Medulla oblongata (tissue), 1 donor: ENCODE data around the gene KREMEN1.

Experiments
- DNase-seq: peaks from one replicate; pipeline ENCODE4 v3.0.0-alpha.2; 2015; ENCODE audit errors: extremely low spot score

KREMEN1 gene

DNA sequence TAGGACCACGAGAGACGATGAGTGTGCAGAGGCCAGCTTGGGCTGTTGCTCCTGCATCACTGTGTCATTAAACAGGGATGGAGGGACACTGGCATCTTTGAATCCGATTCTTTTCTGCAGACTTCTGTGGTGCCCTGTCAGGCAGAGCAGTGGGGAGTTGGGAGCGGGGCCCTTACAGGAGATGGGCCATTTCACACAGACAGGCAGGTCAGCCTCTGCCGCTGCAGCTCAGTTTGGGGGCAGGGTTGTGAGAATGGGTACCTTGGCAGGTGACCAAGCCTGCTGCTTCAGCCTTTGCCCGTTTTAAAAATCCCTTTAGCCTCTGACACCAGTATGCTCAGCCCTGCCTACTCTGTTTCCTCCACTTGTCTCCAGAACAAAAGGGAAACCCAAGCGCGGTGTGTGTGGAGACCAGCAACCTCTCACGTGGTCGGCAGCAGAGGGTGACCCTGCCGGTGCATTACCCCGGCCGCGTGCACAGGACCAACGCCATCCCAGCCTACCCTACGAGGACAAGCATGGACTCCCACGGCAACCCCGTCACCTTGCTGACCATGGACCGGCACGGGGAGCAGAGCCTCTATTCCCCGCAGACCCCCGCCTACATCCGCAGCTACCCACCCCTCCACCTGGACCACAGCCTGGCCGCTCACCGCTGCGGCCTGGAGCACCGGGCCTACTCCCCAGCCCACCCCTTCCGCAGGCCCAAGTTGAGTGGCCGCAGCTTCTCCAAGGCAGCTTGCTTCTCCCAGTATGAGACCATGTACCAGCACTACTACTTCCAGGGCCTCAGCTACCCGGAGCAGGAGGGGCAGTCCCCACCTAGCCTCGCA, 23.8 kb upstream of the KREMEN1 start:
- no peak for DNase-seq

DNA sequence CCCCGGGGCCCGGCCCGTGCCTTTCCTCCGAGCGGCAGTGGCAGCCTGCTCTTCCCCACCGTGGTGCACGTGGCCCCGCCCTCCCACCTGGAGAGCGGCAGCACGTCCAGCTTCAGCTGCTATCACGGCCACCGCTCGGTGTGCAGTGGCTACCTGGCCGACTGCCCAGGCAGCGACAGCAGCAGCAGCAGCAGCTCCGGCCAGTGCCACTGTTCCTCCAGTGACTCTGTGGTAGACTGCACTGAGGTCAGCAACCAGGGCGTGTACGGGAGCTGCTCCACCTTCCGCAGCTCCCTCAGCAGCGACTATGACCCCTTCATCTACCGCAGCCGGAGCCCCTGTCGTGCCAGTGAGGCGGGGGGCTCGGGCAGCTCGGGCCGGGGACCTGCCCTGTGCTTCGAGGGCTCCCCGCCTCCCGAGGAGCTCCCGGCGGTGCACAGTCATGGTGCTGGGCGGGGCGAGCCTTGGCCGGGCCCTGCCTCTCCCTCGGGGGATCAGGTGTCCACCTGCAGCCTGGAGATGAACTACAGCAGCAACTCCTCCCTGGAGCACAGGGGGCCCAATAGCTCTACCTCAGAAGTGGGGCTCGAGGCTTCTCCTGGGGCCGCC, 23.1 kb upstream of the KREMEN1 start:
- no peak for DNase-seq

DNA sequence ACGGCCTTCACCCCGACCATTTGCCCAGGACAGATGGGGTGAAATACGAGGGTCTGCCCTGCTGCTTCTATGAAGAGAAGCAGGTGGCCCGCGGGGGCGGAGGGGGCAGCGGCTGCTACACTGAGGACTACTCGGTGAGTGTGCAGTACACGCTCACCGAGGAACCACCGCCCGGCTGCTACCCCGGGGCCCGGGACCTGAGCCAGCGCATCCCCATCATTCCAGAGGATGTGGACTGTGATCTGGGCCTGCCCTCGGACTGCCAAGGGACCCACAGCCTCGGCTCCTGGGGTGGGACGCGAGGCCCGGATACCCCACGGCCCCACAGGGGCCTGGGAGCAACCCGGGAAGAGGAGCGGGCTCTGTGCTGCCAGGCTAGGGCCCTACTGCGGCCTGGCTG, 22.4 kb upstream of the KREMEN1 start:
- DNase-seq, result no peak

DNA sequence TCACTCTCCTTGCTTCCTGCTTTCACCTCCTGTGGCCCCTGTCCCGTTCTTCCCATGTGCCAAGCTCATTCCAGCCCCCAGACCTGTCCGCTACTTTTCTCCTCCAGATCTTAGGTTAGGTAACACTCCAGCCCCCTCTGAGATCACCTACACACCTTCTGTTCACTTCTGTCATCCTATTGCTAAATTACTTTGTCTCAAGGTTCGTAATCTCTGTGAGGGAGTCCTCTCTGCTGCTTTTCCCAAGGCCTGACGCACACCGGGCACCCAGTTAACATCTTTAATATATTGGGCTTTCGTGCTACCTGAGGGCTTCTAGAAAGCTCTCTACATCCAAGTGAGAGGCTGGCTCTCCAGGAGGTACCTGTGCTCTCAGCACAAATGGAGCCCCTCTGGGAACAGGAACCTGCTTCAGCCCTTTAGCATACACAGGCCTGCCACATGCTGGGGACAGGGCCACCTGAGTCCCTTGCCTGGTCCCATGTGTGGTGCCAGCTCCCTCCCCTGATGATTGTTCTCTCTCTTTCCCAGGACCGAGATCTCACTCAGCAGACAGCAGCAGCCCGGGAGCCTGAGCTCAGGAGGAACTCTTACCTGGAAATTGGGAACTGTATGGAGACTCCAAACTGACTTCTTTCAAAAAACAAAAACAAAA, 19.7 kb upstream of the KREMEN1 start:
- no peak for DNase-seq

DNA sequence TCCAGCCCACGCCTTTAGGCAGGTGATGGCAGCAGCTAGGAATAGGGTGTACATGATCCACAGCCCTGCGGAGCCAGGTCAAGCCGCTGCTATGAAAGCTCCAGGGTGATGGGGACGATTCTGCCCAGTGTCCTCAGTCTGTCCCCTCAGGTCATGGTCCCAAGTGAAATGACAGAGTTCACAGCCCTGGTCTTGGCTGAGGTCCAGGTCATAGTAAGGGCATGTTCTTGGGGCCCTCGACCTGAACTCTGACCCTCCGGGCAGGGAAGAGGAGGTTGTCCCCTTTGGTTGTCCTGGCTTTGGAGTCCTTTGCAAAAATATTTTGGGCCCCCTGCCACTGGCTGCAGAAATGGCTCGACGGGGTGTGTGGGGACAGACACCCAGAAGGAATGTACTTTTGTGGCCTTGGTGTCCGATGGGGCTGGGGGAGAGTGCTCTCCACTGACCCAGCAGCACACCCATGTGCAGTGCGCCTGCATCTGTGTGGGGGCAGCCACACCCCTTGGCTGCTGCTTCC, 18.5 kb upstream of the KREMEN1 start:
- DNase-seq, result no peak

DNA sequence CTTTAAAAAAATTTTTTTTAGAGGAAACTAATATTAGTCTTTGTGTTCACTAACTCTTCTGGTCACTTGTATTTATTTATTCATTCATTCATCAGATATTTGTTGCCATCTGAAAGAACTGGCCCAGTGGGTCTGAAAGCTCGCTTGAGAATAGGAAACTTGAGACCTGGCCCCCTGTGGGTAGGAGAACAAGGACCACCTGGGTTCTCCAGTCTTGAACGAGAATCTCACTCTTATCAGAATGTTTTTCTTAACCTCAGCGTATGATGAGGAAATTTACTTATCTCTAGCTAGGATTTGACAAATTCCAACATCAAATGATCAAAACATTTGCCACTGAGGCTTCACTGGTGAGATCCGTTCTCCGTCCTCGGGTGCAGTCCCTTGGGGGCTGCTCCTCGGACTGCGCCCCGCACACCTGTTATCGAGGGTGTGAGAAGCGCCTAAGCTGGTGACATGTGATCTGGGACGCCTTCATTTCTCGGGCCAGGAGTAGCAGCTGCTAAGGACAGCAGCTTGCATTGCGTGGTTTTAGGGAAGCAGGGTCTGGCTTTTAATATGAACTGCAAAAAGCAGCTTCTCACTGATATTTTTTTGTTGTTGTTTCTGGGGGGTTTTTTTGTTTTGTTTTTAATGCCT, 17.5 kb upstream of the KREMEN1 start:
- no peak for DNase-seq

DNA sequence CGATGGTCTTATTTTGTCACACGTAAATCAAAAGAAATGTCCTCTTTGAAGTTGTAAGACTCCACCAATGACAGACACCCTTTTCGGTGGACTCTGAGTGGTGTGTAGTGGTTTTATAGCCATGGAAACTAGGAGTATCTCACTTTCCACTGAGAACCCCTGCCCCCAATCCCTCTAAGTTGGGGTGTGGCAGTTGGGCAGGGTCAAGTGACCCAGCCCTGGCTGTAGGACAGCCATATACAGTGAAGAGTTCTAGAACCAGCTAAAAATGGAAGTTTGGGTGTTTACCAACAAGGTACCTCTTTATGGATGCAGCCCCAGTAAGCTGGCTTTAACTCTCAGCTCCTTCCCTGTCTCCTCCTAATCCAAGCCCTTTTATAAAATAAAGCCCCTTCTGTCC, 16.4 kb upstream of the KREMEN1 start:
- DNase-seq, result no peak

DNA sequence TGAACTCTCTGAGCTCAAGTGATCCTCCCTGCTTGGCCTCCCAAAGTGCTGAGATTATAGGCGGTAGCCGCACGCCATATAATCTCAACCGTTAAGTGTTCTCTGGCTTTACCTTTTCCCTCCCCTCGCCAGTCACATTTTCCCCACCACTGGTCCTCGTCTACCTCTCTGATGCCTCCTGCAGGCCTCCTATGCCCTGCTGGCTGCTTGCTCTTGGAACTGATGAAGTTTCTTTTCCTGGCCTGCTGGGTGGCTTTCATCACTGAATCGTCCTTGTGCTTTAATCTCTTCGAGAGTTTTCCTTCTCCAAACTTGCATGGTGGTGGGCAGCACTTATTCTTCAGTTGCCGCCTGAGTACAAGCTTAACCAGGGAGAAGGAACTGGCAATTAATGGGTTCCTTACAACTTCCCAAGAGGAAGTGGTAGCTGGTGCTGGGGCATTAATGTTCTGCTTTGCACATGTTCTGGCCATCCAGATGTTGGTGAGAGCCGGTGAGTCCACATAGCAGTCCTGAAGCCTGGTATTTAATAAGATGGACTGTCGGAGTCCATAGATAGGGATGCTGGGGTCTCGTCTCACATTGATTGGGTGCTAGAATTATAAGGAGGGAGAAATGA, 12.5 kb upstream of the KREMEN1 start:
- no peak for DNase-seq

DNA sequence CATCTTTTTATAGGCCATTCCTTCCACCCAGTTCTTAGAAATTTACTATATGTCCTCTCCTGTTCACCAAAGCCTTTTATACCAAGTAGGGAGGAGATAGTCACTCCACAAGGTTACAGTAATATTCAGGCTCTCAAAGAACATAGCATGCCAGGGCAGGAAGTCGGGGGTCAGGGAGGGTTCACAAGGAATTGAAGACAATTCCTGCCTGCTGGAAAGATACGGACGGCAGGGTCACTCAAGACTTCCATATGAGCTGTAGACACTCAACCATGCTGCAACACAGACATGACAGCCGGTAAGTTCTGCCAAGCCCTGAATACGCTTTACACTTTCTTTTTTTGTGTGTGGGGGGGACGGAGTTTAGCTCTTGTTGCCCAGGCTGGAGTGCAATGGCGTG, 11.9 kb upstream of the KREMEN1 start:
- no peak for DNase-seq

DNA sequence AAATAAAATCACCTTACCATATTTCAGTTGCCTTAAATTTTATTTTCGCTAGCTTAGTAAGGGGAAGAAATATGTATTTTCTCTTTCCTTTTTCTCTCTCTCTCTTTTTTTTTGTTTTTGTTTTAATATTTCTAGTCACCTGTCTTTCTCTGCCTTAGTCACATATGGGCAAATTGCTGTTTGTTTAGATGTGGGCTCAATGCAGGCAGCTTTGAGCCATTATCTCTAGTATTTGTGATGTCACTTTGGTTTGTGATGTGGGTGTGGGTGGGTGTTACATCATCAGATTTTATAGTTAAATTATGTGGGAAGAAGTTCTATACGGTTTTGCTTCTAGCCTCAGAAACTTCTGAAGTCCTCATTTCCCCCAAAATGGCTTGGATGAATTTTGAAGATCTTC, 11.1 kb upstream of the KREMEN1 start, which contains the start of gene C22orf31:
TSS of gene C22orf31 (minus strand) at position 59 of the 400 bp plus-strand sequence. CDS start at position 20, 39 bp downstream.
- DNase-seq, result no peak

DNA sequence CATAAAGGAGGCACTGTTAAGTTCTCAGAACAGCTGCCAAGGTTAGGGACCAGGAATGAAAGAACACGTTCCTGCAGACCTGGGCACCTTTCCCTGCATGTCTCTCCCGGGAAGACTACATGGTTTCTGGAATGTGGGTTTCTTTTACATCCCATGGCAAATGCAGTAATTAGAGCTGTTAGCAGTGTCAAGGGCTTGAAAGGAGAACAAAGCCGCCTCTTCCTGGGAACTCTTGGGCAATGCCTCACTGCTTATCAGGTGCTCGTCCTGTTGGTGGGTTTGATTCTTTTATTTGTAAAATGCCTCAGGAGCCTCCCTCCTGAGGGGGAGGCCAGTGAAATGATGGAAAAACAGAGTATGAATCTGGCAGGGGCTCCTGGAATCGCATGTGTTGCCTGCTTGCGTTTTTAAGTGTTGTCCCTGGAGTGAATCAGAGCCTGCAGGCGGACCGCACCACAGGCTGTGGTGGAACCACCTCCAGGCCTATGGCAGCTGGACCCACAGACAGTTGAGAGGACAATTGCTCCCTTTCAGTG, 10.5 kb upstream of the KREMEN1 start:
- DNase-seq, result no peak

DNA sequence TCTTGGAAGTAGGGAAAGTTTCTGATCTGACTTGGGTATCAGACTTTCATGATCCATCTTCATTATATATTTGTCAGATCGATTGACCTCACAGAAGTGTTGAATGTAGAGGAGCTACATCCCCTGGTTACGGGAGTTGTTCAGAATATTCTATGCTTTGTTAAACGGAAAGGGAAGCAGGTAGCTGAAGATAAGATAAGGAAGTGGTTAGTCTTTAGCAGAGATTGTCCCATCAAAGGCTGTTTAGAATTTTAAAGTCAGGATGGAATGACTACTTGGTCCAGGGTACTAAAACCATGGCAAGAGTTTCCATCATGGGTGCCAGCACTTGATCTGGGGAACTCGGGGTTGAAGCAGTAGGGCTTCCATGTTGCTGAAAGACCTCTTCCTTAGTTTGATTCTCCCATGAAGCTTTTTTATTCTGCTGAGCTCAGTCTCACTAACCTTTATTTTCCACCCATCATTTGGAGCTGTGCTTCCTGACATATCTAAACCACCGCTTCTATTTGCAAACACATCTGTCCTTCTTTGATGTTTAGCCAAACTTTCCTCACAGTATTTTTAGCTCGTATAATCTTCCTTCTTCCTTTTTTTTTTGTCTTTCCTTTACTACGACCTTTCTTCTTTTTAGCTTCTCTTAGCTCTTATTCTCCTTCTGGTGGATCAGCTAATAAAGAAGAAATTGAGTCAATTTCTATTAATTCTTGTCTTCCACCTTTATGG, 7.2 kb upstream of the KREMEN1 start:
- DNase-seq, result no peak

DNA sequence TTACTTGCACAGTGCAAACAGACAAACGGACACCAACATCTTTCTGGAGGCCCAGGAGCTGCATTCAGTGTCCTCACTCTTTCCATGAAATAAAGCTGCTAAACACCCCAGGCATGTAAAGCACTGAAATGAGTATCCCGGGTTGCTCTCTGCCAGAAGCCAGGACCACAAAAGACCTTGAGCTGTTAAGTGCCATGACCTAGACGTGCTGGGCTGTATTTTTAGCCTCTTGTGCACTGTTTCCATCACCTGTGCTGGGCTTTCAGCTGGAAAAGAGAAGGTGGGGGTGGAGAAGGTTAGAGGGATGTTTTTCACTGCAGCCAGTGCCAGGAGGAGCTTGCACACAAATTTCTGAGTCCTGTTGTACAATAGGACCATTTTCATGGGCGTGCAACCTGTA, 3.4 kb upstream of the KREMEN1 start:
- no peak for DNase-seq

DNA sequence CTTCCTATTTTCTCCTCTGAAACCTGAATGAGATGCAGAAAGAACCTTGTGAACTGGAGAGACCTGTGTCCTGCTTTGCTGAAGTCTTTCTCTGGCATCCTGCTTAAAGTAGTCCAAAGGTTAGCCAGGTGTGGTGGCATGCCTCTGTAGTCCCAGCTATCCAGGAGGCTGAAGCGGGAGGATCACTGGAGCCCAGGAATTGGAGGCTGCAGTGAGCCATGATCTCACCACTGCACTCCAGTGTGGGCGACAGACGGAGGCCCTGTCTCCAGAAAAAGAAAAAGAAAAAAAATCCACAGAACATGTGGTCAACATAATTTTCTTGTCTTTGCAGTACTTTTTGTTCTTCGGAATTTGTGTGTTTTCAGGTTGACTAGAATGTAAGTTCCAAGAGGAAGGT, 2.3 kb upstream of the KREMEN1 start:
- DNase-seq, result no peak

DNA sequence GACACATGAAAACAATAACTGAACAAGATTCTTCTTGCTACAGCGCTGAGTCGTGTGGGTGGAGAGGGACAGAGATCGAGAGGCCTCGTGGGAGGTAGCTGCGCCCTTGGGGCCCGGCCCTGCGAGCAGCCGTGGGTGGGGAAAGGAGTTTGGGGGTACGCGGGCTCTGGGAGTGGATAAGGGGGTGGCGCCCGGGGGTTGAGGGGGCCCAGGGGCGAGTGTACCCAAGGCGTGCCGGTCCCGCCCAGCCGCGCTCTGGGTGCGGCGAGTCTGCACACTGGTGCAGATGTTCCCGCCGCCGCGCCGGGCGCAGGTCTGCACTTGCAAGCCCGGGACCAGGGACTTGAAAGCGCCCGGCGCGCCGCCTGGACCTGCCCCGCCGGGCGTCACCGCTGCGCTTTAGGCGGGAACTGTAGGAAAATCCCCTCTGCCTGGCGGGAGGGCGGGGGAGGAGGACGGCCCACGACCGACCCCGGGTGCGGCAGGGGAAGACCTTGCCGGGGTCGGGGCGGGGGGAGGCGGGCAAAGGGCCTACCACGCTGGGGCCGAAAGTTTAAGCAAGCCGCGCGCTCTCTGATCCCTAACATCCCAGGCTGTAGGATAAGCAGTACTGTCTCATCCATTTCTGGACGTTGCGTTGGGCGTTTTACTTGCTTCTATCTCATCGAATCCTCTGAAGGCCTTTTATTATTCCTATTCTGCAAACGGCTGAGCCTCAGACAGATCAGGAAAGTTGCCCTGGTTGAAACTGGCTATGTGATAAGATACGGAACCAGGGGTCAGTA, 1.4 kb upstream of the KREMEN1 start:
- no peak for DNase-seq

DNA sequence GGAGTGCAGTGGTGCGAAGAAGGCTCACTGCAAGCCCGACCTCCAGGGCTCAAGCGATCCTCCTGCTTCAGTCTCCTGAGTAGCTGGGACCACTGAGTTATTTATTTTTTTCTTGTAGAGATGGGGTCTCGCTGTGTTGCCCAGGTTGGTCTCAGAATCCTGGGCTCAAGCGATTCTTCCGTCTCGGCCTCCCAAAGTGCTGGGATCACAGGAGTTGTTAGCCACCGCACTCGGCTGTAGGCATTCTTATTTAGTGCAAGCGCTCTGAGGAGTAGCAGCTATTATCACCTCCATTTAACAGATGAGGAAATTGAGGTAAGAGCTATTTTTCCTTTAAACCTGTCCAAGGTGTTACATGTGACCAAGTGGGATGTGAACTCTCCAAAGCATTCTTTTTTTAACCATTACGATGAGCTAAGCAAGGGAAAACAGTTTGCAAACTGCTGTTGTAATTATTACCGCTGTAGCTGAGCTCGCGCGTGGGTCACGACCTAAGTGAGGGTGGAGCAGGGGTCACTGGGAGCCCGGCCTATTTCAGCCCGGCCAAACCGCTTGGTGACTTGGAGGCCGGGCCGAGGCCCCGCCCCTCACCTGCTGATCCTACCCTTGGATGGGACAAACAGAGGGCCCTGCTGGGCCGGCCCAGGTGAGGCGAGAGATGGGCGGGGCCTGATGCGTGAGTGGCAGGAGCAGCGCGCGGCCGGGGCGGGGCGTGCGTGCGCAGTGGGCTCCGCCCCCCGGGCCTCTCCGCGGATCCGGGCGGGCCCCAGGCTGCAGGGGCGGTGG, 449 bp upstream of the KREMEN1 start:
- peak; percentile 83 for DNase-seq

DNA sequence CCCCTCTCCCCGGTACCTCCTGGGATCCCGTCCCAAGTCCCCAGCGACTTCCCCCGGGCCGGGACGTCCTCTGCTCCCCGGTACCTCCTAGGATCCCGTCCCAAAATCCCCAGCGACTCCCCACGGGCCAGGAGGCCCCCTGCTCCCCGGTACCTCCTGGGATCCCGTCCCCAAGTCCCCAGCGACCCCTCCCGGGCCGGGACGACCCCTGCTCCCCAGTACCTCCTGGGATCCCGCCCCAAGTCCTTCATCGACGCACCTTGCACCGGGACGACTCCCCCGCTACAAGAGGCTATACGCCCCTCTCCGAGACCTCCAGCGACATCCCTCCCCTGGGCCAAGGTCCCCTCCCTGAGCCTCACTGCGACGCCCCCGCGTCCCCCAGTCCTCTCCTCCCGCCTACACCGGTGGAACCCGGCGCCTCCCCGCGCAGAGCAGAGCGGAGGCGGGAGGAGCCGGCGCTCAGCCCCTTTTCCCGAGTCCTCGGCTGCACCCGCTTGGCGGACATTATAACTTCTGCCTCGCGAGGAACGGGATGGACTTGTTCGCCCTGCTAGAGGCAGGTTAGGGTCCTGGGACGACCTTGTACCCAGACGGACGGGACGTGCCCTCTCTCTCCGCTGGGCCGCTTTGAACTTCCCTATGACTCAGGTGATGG, 912 bp downstream of the KREMEN1 start:
- DNase-seq, result no peak

DNA sequence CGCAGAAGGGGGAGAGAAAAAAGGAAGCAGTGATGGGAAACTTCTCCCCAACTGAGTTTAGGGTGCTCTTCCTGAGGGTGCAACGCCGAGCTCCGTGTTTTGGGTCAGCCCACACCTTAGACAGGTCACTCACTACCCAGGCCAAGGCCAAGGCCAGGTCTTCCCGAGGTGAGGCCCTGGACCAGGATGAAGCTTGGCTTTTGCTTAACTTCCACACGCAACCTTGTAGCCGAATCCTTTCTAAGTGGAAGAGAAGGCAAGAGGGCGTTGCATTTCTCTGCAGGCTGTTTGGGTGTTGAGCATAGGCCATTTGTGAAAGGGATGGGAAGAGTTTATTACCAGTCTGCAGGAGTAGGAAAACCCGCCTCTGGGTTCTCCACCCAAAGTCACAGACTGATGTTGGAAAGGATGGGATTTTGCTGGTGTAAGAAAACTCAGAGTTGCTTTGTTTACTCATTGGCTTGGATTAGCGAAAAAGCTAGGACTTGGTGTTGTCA, 1.5 kb downstream of the KREMEN1 start:
- no peak for DNase-seq
